K562 (cell line): ENCODE results near the gene ANP32B. TPM values are rescaled to one million over a fixed set of nuclear protein-coding genes. Genes with fewer than 3 reads are reported as not detected.

Experiments used
- ATAC-seq: fragments of 200-7000 bp; cut with Tn5 transposase; 3 replicates; pipeline ENCODE4 v1.9.1; 2020; ENCODE audit warnings: moderate library complexity
- BruUV-seq: library from RNA; stranded (reverse); fragments of 400-500 nt; replicated peaks from 2 replicates; lab custom pipeline; 2021; lab: Mats Ljungman, UMichigan
- CTCF ChIA-PET: fragments of 300-600 bp; formaldehyde crosslinking; extraction: SDS; loops from one replicate; lab custom pipeline; 2021; ENCODE audit warnings: low intra/inter-chr PET ratio; lab: Yijun Ruan, JAX
- POLR2A ChIA-PET: fragments of 300-600, 350-650 bp; sonication (Branson Sonifier 250); formaldehyde crosslinking; extraction: SDS; loops from one replicate; lab custom pipeline; 2021; ENCODE audit warnings: antibody characterized with exemption, inconsistent platforms; lab: Yijun Ruan, JAX
- DNase-seq, 4 experiments: peaks; one replicate each; pipeline versions ENCODE4 v3.0.0 to v3.0.0-alpha.2; 2011 to 2018; ENCODE audit warnings: low spot score in 3 of 4, mixed read lengths in 3 of 4; ENCODE audit errors: extremely low read depth in 1 of 4
- FAIRE-seq: peaks from 2 replicates; lab custom pipeline; 2011; peaks lifted over from hg19 to GRCh38; lab: Jason Lieb, UNC
- H2AFZ ChIP-seq: 2 replicates; pipeline ENCODE4 v1.6.0; 2011; ENCODE audit warnings: low read depth, low read length, control low read depth, inconsistent platforms
- H3K27ac ChIP-seq: fragments of 200-600 bp; 3 replicates; pipeline ENCODE4 v1.8.0; 2011; ENCODE audit warnings: low read depth, mild to moderate bottlenecking, control low read depth, inconsistent platforms, low read length, moderate library complexity, mixed read lengths; ENCODE audit errors: extremely low read depth
- H3K27me3 ChIP-seq, 2 experiments: fragments of 300-600 bp in 1 of 2; 2 replicates in 1 of 2; 3 replicates in 1 of 2; pipeline versions ENCODE4 v1.6.0 to v1.8.0; 2011; ENCODE audit warnings: inconsistent platforms in 2 of 2, low read length in 2 of 2, mild to moderate bottlenecking in 1 of 2, mixed read lengths in 1 of 2, moderate library complexity in 1 of 2; ENCODE audit not compliant: control insufficient read depth in 2 of 2, insufficient read depth in 2 of 2
- H3K36me3 ChIP-seq: fragments of 300-600 bp; 3 replicates; pipeline ENCODE4 v1.8.0; 2011; ENCODE audit warnings: mild to moderate bottlenecking, low read length, inconsistent platforms; ENCODE audit not compliant: control insufficient read depth, insufficient read depth
- H3K4me1 ChIP-seq, 2 experiments: fragments of 200-600 bp in 1 of 2; replicated peaks in 1 of 2; 2 replicates in 1 of 2; 3 replicates in 1 of 2; pipeline versions ENCODE4 v1.5.1 to v1.8.0; 2011; ENCODE audit warnings: inconsistent platforms in 2 of 2, low read length in 2 of 2, mild to moderate bottlenecking in 1 of 2, mixed read lengths in 1 of 2, moderate library complexity in 1 of 2; ENCODE audit not compliant: control insufficient read depth in 2 of 2, insufficient read depth in 2 of 2
- H3K4me2 ChIP-seq: 2 replicates; pipeline ENCODE4 v1.6.1; 2011; ENCODE audit warnings: low read length, control low read depth, inconsistent platforms, mixed read lengths; ENCODE audit not compliant: insufficient read depth
- H3K4me3 ChIP-seq: fragments of 200-600 bp; sonication (generic), shearing (Covaris generic); 2 replicates; pipeline ENCODE4 v1.5.1; 2016; ENCODE audit warnings: control low read depth, inconsistent platforms
- H3K79me2 ChIP-seq: fragments of 200-600 bp; 3 replicates; pipeline ENCODE4 v1.8.0; 2011; ENCODE audit warnings: low read length, inconsistent platforms; ENCODE audit not compliant: control insufficient read depth, insufficient read depth
- H3K9ac ChIP-seq, 2 experiments: 2 replicates each; pipeline versions ENCODE4 v1.6.0 to v1.6.1; 2011; ENCODE audit warnings: low read depth in 2 of 2, low read length in 2 of 2, control low read depth in 1 of 2, inconsistent platforms in 1 of 2, mild to moderate bottlenecking in 1 of 2, mixed read lengths in 1 of 2; ENCODE audit not compliant: insufficient read depth in 1 of 2
- H3K9me1 ChIP-seq: one replicate; pipeline ENCODE4 v1.6.0; 2011; ENCODE audit warnings: inconsistent platforms, mild to moderate bottlenecking, low read length, moderate library complexity; ENCODE audit not compliant: control insufficient read depth, insufficient read depth
- H3K9me3 ChIP-seq: replicated peaks from 2 replicates; pipeline ENCODE4 v1.5.1; 2011; ENCODE audit warnings: low read depth, low read length, inconsistent platforms; ENCODE audit not compliant: control insufficient read depth, insufficient read depth
- H4K20me1 ChIP-seq: replicated peaks from 2 replicates; pipeline ENCODE4 v1.6.1; 2011; ENCODE audit warnings: low read length, inconsistent platforms, mixed read lengths; ENCODE audit not compliant: control insufficient read depth, insufficient read depth
- BRF1 ChIP-seq: IDR thresholded peaks from 3 replicates; pipeline ENCODE4 v1.6.1; 2011; ENCODE audit warnings: borderline replicate concordance, mild to moderate bottlenecking; ENCODE audit not compliant: insufficient read length; ENCODE audit errors: extremely low read depth
- CBFA2T2 ChIP-seq: fragments of 450-650 bp; conservative IDR thresholded peaks from 2 replicates; pipeline ENCODE4 v1.6.1; 2017; ENCODE audit warnings: mild to moderate bottlenecking
- CEBPB ChIP-seq: fragments of 450-650 bp; IDR thresholded peaks from 2 replicates; pipeline ENCODE4 v1.6.1; 2016; ENCODE audit warnings: missing genetic modification characterization, missing compliant biosample characterization
- CHD1 ChIP-seq: fragments of 200-600 bp; sonication (generic); IDR thresholded peaks from one replicate; pipeline ENCODE4 v1.6.1; 2012; ENCODE audit warnings: mild to moderate bottlenecking, moderate library complexity, low read length, inconsistent platforms
- L3MBTL2 ChIP-seq: fragments of 450-650 bp; IDR thresholded peaks from 2 replicates; pipeline ENCODE4 v1.6.1; 2016; ENCODE audit warnings: mild to moderate bottlenecking, moderate library complexity
- MCM7 ChIP-seq, 2 experiments: fragments of 450-650 bp; IDR thresholded peaks; 2 replicates each; pipeline ENCODE4 v1.6.1; 2016 to 2018
- NR2F6 ChIP-seq: fragments of 450-650 bp; formaldehyde crosslinking; IDR thresholded peaks from 2 replicates; pipeline ENCODE4 v1.4.0; 2020; ENCODE audit warnings: mild to moderate bottlenecking
- NRF1 ChIP-seq, 2 experiments: fragments of 450-650 bp; IDR thresholded peaks in 1 of 2; conservative IDR thresholded peaks in 1 of 2; 2 replicates each; pipeline ENCODE4 v1.6.1; 2014; ENCODE audit warnings: mild to moderate bottlenecking in 2 of 2
- NUFIP1 ChIP-seq: fragments of 450-650 bp; IDR thresholded peaks from 2 replicates; pipeline ENCODE4 v1.6.1; 2018; ENCODE audit not compliant: partially characterized antibody
- RBM14 ChIP-seq: fragments of 200-400 bp; formaldehyde crosslinking; IDR thresholded peaks from 2 replicates; pipeline ENCODE4 v1.6.1; 2018; ENCODE audit warnings: low read depth, mild to moderate bottlenecking, low read length, moderate library complexity, borderline replicate concordance; ENCODE audit not compliant: insufficient read depth
- RBM25 ChIP-seq: fragments of 200-400 bp; formaldehyde crosslinking; IDR thresholded peaks from 2 replicates; pipeline ENCODE4 v1.6.1; 2018; ENCODE audit warnings: low read length, low read depth, moderate library complexity; ENCODE audit not compliant: severe bottlenecking
- RNF2 ChIP-seq: sonication (generic); IDR thresholded peaks from 2 replicates; pipeline ENCODE4 v1.6.1; 2016
- SOX6 ChIP-seq: fragments of 450-650 bp; IDR thresholded peaks from 2 replicates; pipeline ENCODE4 v1.6.1; 2014; ENCODE audit warnings: mild to moderate bottlenecking
- XRCC4 ChIP-seq: IDR thresholded peaks from one replicate; pipeline ENCODE4 v1.6.1; 2011; ENCODE audit not compliant: insufficient read depth, insufficient read length; ENCODE audit errors: extremely low read depth
- ZBTB33 ChIP-seq: sonication (generic); formaldehyde crosslinking; IDR thresholded peaks from 2 replicates; pipeline ENCODE4 v1.8.1; 2023; ENCODE audit warnings: mild to moderate bottlenecking, missing genetic modification reagents
- ZC3H4 ChIP-seq: sonication (generic); formaldehyde crosslinking; IDR thresholded peaks from 2 replicates; pipeline ENCODE4 v1.9.0; 2021; ENCODE audit warnings: missing genetic modification reagents, borderline replicate concordance
- ZNF134 ChIP-seq: fragments of 250-450 bp; sonication (Bioruptor Pico); conservative IDR thresholded peaks from 2 replicates; pipeline ENCODE4 v1.4.0; 2020
- ZNF274 ChIP-seq: IDR thresholded peaks from 2 replicates; pipeline ENCODE4 v1.6.1; 2011; ENCODE audit warnings: low read depth, mild to moderate bottlenecking, low read length, moderate library complexity, borderline replicate concordance
- ZNF311 ChIP-seq: fragments of 250-450 bp; sonication (Bioruptor Pico); IDR thresholded peaks from 2 replicates; pipeline ENCODE4 v1.4.0; 2020; ENCODE audit warnings: mild to moderate bottlenecking, moderate library complexity
- ZNF316 ChIP-seq: fragments of 450-650 bp; IDR thresholded peaks from 2 replicates; pipeline ENCODE4 v1.6.1; 2016
- ZNF431 ChIP-seq: sonication (generic); formaldehyde crosslinking; IDR thresholded peaks from 2 replicates; pipeline ENCODE4 v1.8.0; 2022; ENCODE audit warnings: mild to moderate bottlenecking, missing genetic modification reagents
- ZNF444 ChIP-seq: fragments of 250-450 bp; sonication (Bioruptor Pico); IDR thresholded peaks from 2 replicates; pipeline ENCODE4 v1.4.0; 2020; ENCODE audit warnings: mild to moderate bottlenecking, moderate library complexity
- ZNF57 ChIP-seq: fragments of 450-650 bp; formaldehyde crosslinking; IDR thresholded peaks from 2 replicates; pipeline ENCODE4 v1.4.0; 2020; ENCODE audit warnings: mild to moderate bottlenecking, moderate library complexity
- ZNF76 ChIP-seq: fragments of 250-450 bp; sonication (Bioruptor Pico); IDR thresholded peaks from 2 replicates; pipeline ENCODE4 v1.4.0; 2020; ENCODE audit warnings: mild to moderate bottlenecking, moderate library complexity, borderline replicate concordance
- ZNF79 ChIP-seq: fragments of 250-450 bp; sonication (Bioruptor Pico); IDR thresholded peaks from 2 replicates; pipeline ENCODE4 v1.4.0; 2020; ENCODE audit warnings: low read depth, mild to moderate bottlenecking, moderate library complexity
- WGBS: fragments of 100-300 bp; shearing (Covaris generic); methylation state at CpG from one replicate; pipeline ENCODE4 v1.1.6; 2016; ENCODE audit warnings: low coverage, mixed read lengths; ENCODE audit not compliant: insufficient coverage; ENCODE audit errors: missing lambda C conversion rate; 5-methylcytosine and 5-hydroxymethylcytosine counted together
- in situ Hi-C: fragments of 300-500 bp; cut with MboI; formaldehyde crosslinking; loops from 4 replicates; pipeline ENCODE4 v1.15.0; 2018; ENCODE audit warnings: inconsistent platforms, mixed read lengths
- intact Hi-C: fragments of 100-400 bp; cut with micrococcal nuclease; formaldehyde crosslinking; loops from 2 replicates; pipeline ENCODE4 v1.14.2; 2022
- polyA plus RNA-seq, 8 experiments: library from polyadenylated mRNA; depleted of rRNA in 4 of 8; stranded (reverse) in 5 of 8; unstranded in 3 of 8; fragments of >200 nt; fragmentation: Nextera tagmentation in 2 of 8; fragmentation: Illumina TruSeq in 1 of 8; extraction: Ambion mirVana in 2 of 8; extraction: Trizol in 1 of 8; gene quantifications; 2 replicates each; pipeline versions ENCODE4 v1.2.1 to v1.2.3, GENCODE V29; 2011 to 2014; ENCODE audit warnings: inconsistent platforms in 1 of 8, missing spikeins in 1 of 8
- total RNA-seq, 7 experiments: library from RNA; depleted of rRNA in 6 of 7; stranded (reverse); fragments of >200 nt in 6 of 7; fragmentation: Illumina TruSeq in 2 of 7; extraction: Trizol in 2 of 7; gene quantifications; 2 replicates each; pipeline versions ENCODE4 v1.2.1 to v1.2.3, GENCODE V29; 2011 to 2021; ENCODE audit warnings: low replicate concordance in 1 of 7

ANP32B gene
- total and polyA plus RNA-seq, 9 of the 15 experiments (the other 6 are each of a cell fraction or from before 2014, with no cell fraction given) = 68.9 to 815 (median 141) TPM

DNA sequence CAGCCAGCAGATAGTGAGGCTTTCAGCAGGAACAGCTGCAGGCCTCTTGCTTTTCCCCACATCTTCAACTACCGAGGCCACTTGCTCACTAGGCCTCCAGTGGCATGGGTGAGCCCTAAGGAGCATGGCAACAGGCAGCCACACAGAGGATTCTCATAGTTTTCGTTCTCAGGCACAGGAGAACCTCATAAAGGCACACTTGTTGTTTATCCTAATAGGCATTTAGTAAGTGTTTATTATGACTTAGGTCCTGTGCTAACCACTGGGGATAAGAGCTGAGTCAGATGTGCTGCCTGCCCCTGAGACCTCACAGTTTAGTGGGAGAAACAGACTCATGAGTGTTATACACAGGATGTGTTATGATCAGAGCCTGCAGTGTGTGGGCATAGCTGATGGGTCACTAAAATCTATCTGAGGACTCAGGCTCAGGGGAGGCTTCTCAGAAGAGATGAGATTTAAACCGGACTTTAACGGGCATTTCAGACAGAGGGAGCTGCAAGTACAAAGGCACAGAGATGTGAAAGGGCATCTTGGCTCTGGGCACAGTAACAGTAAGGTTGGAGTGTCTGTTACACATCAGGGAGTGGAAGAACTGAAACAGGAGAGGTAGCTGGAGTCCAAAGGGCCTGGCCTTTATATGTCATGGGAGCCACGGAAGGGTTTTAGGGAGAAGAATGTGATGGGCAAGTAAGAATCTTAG is 24.2 kb upstream of the ANP32B start:
- Histone ChIP-seq H3K9ac (peak overlapping the region; percentile 60 to 75; a peak in 3 of 4 replicates), H3K36me3 (no peaks in the 10 kb centered on the region; the same call in 2 of the 3 replicates), H3K4me1 (peaks cover 48 to 73% of the 10 kb centered on the region in 2 experiments), H3K4me2 (peak overlapping the region; percentile 22), H3K79me2 (peaks cover 31% of the 10 kb centered on the region; the same call in 2 of the 3 replicates), H3K9me1 (no peaks in the 10 kb centered on the region), H3K27ac (peak overlapping the region; percentile 83), H3K9me3 (no peaks in the 10 kb centered on the region), H4K20me1 (no peaks in the 10 kb centered on the region), H2AFZ (peak overlapping the region; percentile 93), H3K4me3 (no peak overlapping the region), H3K27me3 (no peaks in the 10 kb centered on the region)
- ChIA-PET POLR2A (interaction anchor here (0.6 to 3.5 kb wide), 7 partner anchors 8 to 60 kb away, joined by 3 to 45 read pairs (median 5); partner anchors contain the start of gene ANP32B), CTCF (no interaction called here)
- ATAC-seq (peak; percentile 9), FAIRE-seq (peak; percentile 60), DNase-seq (peak in 2 of 4 experiments; percentile 44 to 68)
- no TSS peak for BruUV-seq
- WGBS = 23% methylated on average over 5 of the region's 5 CpGs
- in situ Hi-C loops = no loop called here
- intact Hi-C loops = no loop called here
- TF ChIP-seq ZNF57 (CRISPR knock-in tag) (no peak), ZNF134 (CRISPR knock-in tag) (no peak), ZNF76 (CRISPR knock-in tag) (no peak), ZNF79 (CRISPR knock-in tag) (no peak), XRCC4 (no peak), ZNF311 (CRISPR knock-in tag) (peak; percentile 46; the same call in 1 of the 2 replicates), CHD1 (no peak), NR2F6 (no peak), BRF1 (no peak), SOX6 (no peak), ZNF444 (no peak), ZNF431 (CRISPR knock-in tag) (no peak), MCM7 (IDR thresholded peaks at IDR 0.05) (no peak), L3MBTL2 (peak; percentile 66; the same call in 1 of the 2 replicates), CBFA2T2 (no peak), RNF2 (no peak), RBM14 (no peak), NRF1 (conservative IDR thresholded peaks at IDR 0.05 in 1 of 2, IDR thresholded peaks at IDR 0.05 in 1 of 2) (no peak), RBM25 (no peak), CEBPB (tag) (no peak), ZC3H4 (no peak), ZNF274 (no peak), NUFIP1 (no peak), ZNF316 (peak; percentile 85), ZBTB33 (no peak)
